Activated naive CD4-positive, alpha-beta T cell treated with anti-CD3 and anti-CD28 coated beads, Interleukin-2, amount 50 U/mL, for 72 hours (primary cell): ENCODE results near the gene MANBA. TPM values are rescaled to one million over a fixed set of nuclear protein-coding genes. Genes with fewer than 3 reads are reported as not detected.
A peak's percentile ranks its signal among the peaks of the same experiment; 100 is the strongest.

Experiments used
- ATAC-seq, 2 donors: fragments of 150-1000 bp; cut with Tn5 transposase; 2 replicates each; pipeline ENCODE4 v1.10.0; 2021; ENCODE audit warnings: mild to moderate bottlenecking in 2 of 2, moderate library complexity in 2 of 2
- DNase-seq, 2 donors: peaks; one replicate each; pipeline ENCODE4 v3.0.0; 2021 to 2022; ENCODE audit warnings: low spot score in 2 of 2
- H3K27ac Mint-ChIP-seq, 2 donors: one replicate each; pipeline ENCODE4 v1.8.0; 2022; ENCODE audit warnings: mild to moderate bottlenecking in 2 of 2, mixed read lengths in 2 of 2
- H3K36me3 Mint-ChIP-seq, 2 donors: one replicate each; pipeline ENCODE4 v1.8.0; 2022; ENCODE audit warnings: mixed read lengths in 2 of 2
- H3K9me3 Mint-ChIP-seq, 2 donors: one replicate each; pipeline ENCODE4 v1.8.0; 2022; ENCODE audit warnings: mixed read lengths in 2 of 2
- total RNA-seq, 2 donors: library from RNA; stranded (reverse); gene quantifications; one replicate each; pipeline ENCODE4 v1.2.3, GENCODE V29; 2022

Gene MANBA
- 10 to 100 TPM; 12.3 to 20.6 TPM for total RNA-seq

GRCh38 chr4:102760645-102761295 is at the start of gene MANBA:
MANBA (minus strand) TSS chr4:102760968; CDS start chr4:102760894, 74 bp downstream.
- DNase-seq (peak; percentile 76 to 84), ATAC-seq (peak; percentile 93 to 96)
- peaks cover 14% of the 10 kb centered on the region in 2 donors for H3K36me3 Mint-ChIP-seq
- H3K27ac Mint-ChIP-seq: peak within 1 kb of the TSS; percentile 89 to 93
- peaks cover 0 to 4% of the 10 kb centered on the region in 2 donors for H3K9me3 Mint-ChIP-seq

- Mint-ChIP-seq H3K9me3 (no peaks in the 10 kb centered on the region), H3K36me3 (peaks cover 20 to 63% of the 10 kb centered on the region in 2 donors), H3K27ac (peak overlapping the region; percentile 44 to 88)
- DNase-seq: no peak
- peak in 1 of 2 donors; percentile 28 for ATAC-seq
Observed at GRCh38 chr4:102809691-102810090, 48.9 kb upstream of the MANBA start.

GRCh38 chr4:102809190-102809589 is 48.4 kb upstream of the MANBA start:
- Mint-ChIP-seq H3K36me3 (peaks cover 20 to 63% of the 10 kb centered on the region in 2 donors), H3K9me3 (no peaks in the 10 kb centered on the region)
- no peak for DNase-seq

GRCh38 chr4:102808009-102808408 is 47.2 kb upstream of the MANBA start:
- Mint-ChIP-seq H3K36me3 (peaks cover 26 to 61% of the 10 kb centered on the region in 2 donors), H3K9me3 (no peaks in the 10 kb centered on the region), H3K27ac (peak overlapping the region in 1 of 2 donors; percentile 37)
- no peak for DNase-seq
- no peak for ATAC-seq

More at GRCh38 chr4:102809190-102809589, 48.4 kb upstream of the MANBA start:
- ATAC-seq: peak; percentile 45 to 66
- peak overlapping the region in 1 of 2 donors; percentile 88 for H3K27ac Mint-ChIP-seq

GRCh38 chr4:102807345-102807744 is 46.6 kb upstream of the MANBA start:
- H3K9me3 Mint-ChIP-seq: no peaks in the 10 kb centered on the region
- H3K27ac Mint-ChIP-seq: peak overlapping the region in 1 of 2 donors; percentile 22
- no peak for ATAC-seq
- H3K36me3 Mint-ChIP-seq: peaks cover 27 to 63% of the 10 kb centered on the region in 2 donors
- DNase-seq: no peak

GRCh38 chr4:102799816-102800215 is 39.0 kb upstream of the MANBA start:
- Mint-ChIP-seq H3K36me3 (peaks cover 42 to 71% of the 10 kb centered on the region in 2 donors), H3K9me3 (no peaks in the 10 kb centered on the region), H3K27ac (no peak overlapping the region)
- ATAC-seq (no peak), DNase-seq (no peak)

- H3K9me3 Mint-ChIP-seq: peaks cover 0 to 6% of the 10 kb centered on the region in 2 donors
- DNase-seq: no peak
- peaks cover 28 to 70% of the 10 kb centered on the region in 2 donors for H3K36me3 Mint-ChIP-seq
- ATAC-seq: no peak
- no peak overlapping the region for H3K27ac Mint-ChIP-seq
Observed at GRCh38 chr4:102794999-102795398, 34.2 kb upstream of the MANBA start.

GRCh38 chr4:102792361-102792936 is 31.7 kb upstream of the MANBA start:
- Mint-ChIP-seq H3K36me3 (peaks cover 19 to 55% of the 10 kb centered on the region in 2 donors), H3K9me3 (peaks cover 5 to 8% of the 10 kb centered on the region in 2 donors), H3K27ac (no peak overlapping the region)
- peak in 1 of 2 donors; percentile 11 for ATAC-seq
- no peak for DNase-seq

- Mint-ChIP-seq H3K9me3 (peaks cover 5 to 8% of the 10 kb centered on the region in 2 donors), H3K27ac (peak overlapping the region in 1 of 2 donors; percentile 57), H3K36me3 (peaks cover 12 to 44% of the 10 kb centered on the region in 2 donors)
- DNase-seq: no peak
- ATAC-seq: no peak
Observed at GRCh38 chr4:102791318-102791835, 30.6 kb upstream of the MANBA start.

GRCh38 chr4:102789317-102789717 is 28.5 kb upstream of the MANBA start:
- peak overlapping the region in 1 of 2 donors; percentile 96 for H3K27ac Mint-ChIP-seq
- no peak for DNase-seq
- peak; percentile 41 to 74 for ATAC-seq
- H3K9me3 Mint-ChIP-seq: peaks cover 5 to 8% of the 10 kb centered on the region in 2 donors
- H3K36me3 Mint-ChIP-seq: peaks cover 2 to 24% of the 10 kb centered on the region in 2 donors

- H3K36me3 Mint-ChIP-seq: peaks cover 0 to 12% of the 10 kb centered on the region in 2 donors
- DNase-seq (no peak), ATAC-seq (no peak)
- peak overlapping the region in 1 of 2 donors; percentile 75 for H3K27ac Mint-ChIP-seq
- peaks cover 5 to 8% of the 10 kb centered on the region in 2 donors for H3K9me3 Mint-ChIP-seq
Observed at GRCh38 chr4:102787944-102788343, 27.2 kb upstream of the MANBA start.

GRCh38 chr4:102787096-102787881 is 26.5 kb upstream of the MANBA start:
- Mint-ChIP-seq H3K9me3 (peaks cover 5% of the 10 kb centered on the region in 2 donors), H3K36me3 (peaks cover 0 to 8% of the 10 kb centered on the region in 2 donors), H3K27ac (peak overlapping the region; percentile 39 to 79)
- ATAC-seq (peak; percentile 66 to 71), DNase-seq (no peak)

- H3K36me3 Mint-ChIP-seq: peaks cover 0 to 4% of the 10 kb centered on the region in 2 donors
- ATAC-seq (no peak), DNase-seq (no peak)
- H3K27ac Mint-ChIP-seq: peak overlapping the region in 1 of 2 donors; percentile 9
- H3K9me3 Mint-ChIP-seq: peaks cover 4 to 5% of the 10 kb centered on the region in 2 donors
Observed at GRCh38 chr4:102786279-102786678, 25.5 kb upstream of the MANBA start.

GRCh38 chr4:102783006-102783405 is 22.2 kb upstream of the MANBA start:
- Mint-ChIP-seq H3K27ac (no peak overlapping the region), H3K9me3 (no peaks in the 10 kb centered on the region), H3K36me3 (no peaks in the 10 kb centered on the region)

GRCh38 chr4:102781570-102781969 is 20.8 kb upstream of the MANBA start:
- ATAC-seq: peak in 1 of 2 donors; percentile 17
- Mint-ChIP-seq H3K9me3 (no peaks in the 10 kb centered on the region), H3K36me3 (no peaks in the 10 kb centered on the region), H3K27ac (no peak overlapping the region)
- DNase-seq: no peak

More at GRCh38 chr4:102783006-102783405, 22.2 kb upstream of the MANBA start:
- DNase-seq (no peak), ATAC-seq (no peak)

GRCh38 chr4:102780476-102781144 is 19.8 kb upstream of the MANBA start:
- Mint-ChIP-seq H3K27ac (no peak overlapping the region), H3K36me3 (no peaks in the 10 kb centered on the region), H3K9me3 (no peaks in the 10 kb centered on the region)
- DNase-seq: no peak
- ATAC-seq: peak; percentile 69 to 74
